Colonic mucosa (tissue), 4 donors: Measurements from ENCODE around the gene TNRC6B. TPM values are rescaled to one million over a fixed set of nuclear protein-coding genes. Genes with fewer than 3 reads are reported as not detected.

Experiments used
- DNase-seq: peaks from one replicate; pipeline ENCODE4 v3.0.0-alpha.2; 2020
- H3K27ac ChIP-seq: fragments of 200-600 bp; one replicate; pipeline ENCODE4 v1.8.0; 2021
- H3K27me3 ChIP-seq: fragments of 200-600 bp; one replicate; pipeline ENCODE4 v1.8.0; 2021
- H3K36me3 ChIP-seq: fragments of 200-600 bp; one replicate; pipeline ENCODE4 v1.8.0; 2021
- H3K4me1 ChIP-seq: fragments of 200-600 bp; one replicate; pipeline ENCODE4 v1.8.0; 2021; ENCODE audit warnings: mild to moderate bottlenecking
- H3K4me3 ChIP-seq: fragments of 200-600 bp; one replicate; pipeline ENCODE4 v1.8.0; 2021
- H3K9ac ChIP-seq, 2 donors: one replicate each; pipeline ENCODE4 v1.7.0; 2013; ENCODE audit warnings: control low read depth in 2 of 2, low read depth in 2 of 2, low read length in 2 of 2
- H3K9me3 ChIP-seq: fragments of 200-600 bp; one replicate; pipeline ENCODE4 v1.8.0; 2021
- intact Hi-C: fragments of 100-400 bp; cut with DNase I; formaldehyde crosslinking; loops from one replicate; pipeline ENCODE4 v1.14.1; 2022
- total RNA-seq, 2 donors: library from RNA; stranded (reverse); fragmentation: NEBNext Ultra II Directional in 1 of 2; extraction: Animal tissue kit (Norgen Biotek cat#: 25700) in 1 of 2; gene quantifications; one replicate each; pipeline ENCODE4 v1.2.1, GENCODE V29; 2021
- TF ChIP-seq, protein P1 (sequence below): fragments of 200-600 bp; IDR thresholded peaks from one replicate; pipeline ENCODE4 v1.8.0; 2022; ENCODE audit warnings: antibody characterized with exemption, mild to moderate bottlenecking
- donor health status: healthy.
- donor health status: DM: no; HTN: no; CAD: no.
- donor health status: DM: no; HTN: no; CAD: no.

Gene TNRC6B
- total RNA-seq, 2 donors from 2014 or later, result 38.7 to 47.4 TPM

DNA sequence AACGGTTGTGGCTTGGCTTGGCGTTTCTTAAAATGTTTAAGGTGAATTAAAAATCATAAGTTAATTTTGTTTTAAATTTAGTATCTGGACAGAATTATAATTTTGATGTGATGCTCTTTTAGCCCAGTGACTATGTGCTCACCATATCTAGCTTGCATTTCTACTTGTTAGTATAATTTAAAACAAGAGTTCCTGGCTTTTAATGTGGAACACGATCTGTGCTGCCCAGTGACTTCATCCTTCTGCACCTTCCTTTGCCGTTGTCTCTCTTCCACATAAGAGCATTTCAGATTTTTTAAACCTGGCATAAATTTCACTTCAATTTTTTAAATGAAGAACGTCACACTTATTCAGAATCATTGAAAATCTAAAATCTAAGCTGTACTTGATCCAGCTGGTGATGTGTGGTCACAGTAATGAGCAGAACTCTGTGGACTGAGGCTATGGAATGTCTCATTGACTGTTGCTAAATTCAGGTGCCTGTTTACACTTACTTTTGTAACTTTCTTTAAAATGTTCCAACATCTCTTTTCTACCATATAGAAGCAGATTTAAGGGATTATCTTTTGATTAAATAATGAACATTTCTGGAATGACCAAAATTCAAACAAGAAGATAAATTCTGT lies 93.1 kb downstream of the TNRC6B start:
- peaks cover 3% of the 10 kb centered on the region for H3K4me1 ChIP-seq
- intact Hi-C loops, result no loop called here
- TF ChIP-seq, protein P1, sequence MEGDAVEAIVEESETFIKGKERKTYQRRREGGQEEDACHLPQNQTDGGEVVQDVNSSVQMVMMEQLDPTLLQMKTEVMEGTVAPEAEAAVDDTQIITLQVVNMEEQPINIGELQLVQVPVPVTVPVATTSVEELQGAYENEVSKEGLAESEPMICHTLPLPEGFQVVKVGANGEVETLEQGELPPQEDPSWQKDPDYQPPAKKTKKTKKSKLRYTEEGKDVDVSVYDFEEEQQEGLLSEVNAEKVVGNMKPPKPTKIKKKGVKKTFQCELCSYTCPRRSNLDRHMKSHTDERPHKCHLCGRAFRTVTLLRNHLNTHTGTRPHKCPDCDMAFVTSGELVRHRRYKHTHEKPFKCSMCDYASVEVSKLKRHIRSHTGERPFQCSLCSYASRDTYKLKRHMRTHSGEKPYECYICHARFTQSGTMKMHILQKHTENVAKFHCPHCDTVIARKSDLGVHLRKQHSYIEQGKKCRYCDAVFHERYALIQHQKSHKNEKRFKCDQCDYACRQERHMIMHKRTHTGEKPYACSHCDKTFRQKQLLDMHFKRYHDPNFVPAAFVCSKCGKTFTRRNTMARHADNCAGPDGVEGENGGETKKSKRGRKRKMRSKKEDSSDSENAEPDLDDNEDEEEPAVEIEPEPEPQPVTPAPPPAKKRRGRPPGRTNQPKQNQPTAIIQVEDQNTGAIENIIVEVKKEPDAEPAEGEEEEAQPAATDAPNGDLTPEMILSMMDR, result no peak
- DNase-seq, result no peak
- no peak overlapping the region for H3K4me3 ChIP-seq
- H3K27me3 ChIP-seq, result no peaks in the 10 kb centered on the region
- H3K9ac ChIP-seq, result no peak overlapping the region
- H3K36me3 ChIP-seq, result no peaks in the 10 kb centered on the region
- no peaks in the 10 kb centered on the region for H3K9me3 ChIP-seq
- H3K27ac ChIP-seq, result no peak overlapping the region

DNA sequence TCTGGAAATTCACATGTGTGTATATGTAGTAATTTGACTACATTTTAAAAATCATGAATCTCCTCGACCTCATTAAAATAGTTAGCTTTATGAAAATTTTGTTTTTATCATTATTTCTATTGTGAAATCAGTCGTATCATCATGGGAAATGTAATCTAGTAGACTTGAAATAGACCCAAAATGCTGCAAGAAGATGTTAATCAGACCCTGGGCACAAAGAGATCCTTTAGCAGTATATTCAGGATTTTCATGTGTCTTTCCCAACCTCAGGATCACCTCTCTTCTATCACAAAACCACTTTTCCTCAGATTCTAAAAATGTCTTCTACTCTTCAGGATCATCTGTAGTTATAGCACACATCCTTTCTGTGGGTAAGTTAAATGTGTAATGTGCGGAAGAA lies 93.7 kb downstream of the TNRC6B start:
- intact Hi-C loops, result no loop called here
- Histone ChIP-seq H3K9me3 (no peaks in the 10 kb centered on the region), H3K27ac (no peak overlapping the region), H3K9ac (no peak overlapping the region), H3K4me3 (no peak overlapping the region), H3K36me3 (no peaks in the 10 kb centered on the region), H3K4me1 (peaks cover 7% of the 10 kb centered on the region), H3K27me3 (no peaks in the 10 kb centered on the region)
- TF ChIP-seq, protein P1, result no peak
- DNase-seq, result no peak

DNA sequence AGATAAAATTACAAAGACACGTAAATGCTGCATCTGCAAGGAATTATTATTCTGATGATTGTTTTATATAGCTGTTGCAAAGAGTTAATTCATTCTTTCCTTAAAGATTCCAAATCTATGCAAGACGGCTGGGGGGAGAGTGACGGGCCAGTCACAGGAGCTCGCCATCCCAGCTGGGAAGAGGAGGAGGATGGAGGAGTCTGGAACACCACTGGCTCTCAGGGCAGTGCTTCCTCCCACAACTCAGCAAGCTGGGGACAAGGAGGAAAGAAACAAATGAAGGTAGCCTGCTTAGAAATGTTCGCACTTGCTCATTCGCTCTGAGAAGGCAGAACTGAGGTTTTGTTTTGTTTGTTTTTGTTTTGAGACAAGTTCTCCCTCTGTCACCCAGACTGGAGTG lies 95.6 kb downstream of the TNRC6B start:
- no peak overlapping the region for H3K9ac ChIP-seq
- TF ChIP-seq, protein P1, result no peak
- H3K36me3 ChIP-seq, result no peaks in the 10 kb centered on the region
- intact Hi-C loops, result no loop called here
- no peaks in the 10 kb centered on the region for H3K27me3 ChIP-seq
- DNase-seq, result no peak
- no peak overlapping the region for H3K4me3 ChIP-seq
- H3K9me3 ChIP-seq, result no peaks in the 10 kb centered on the region
- peaks cover 7% of the 10 kb centered on the region for H3K4me1 ChIP-seq
- no peak overlapping the region for H3K27ac ChIP-seq

DNA sequence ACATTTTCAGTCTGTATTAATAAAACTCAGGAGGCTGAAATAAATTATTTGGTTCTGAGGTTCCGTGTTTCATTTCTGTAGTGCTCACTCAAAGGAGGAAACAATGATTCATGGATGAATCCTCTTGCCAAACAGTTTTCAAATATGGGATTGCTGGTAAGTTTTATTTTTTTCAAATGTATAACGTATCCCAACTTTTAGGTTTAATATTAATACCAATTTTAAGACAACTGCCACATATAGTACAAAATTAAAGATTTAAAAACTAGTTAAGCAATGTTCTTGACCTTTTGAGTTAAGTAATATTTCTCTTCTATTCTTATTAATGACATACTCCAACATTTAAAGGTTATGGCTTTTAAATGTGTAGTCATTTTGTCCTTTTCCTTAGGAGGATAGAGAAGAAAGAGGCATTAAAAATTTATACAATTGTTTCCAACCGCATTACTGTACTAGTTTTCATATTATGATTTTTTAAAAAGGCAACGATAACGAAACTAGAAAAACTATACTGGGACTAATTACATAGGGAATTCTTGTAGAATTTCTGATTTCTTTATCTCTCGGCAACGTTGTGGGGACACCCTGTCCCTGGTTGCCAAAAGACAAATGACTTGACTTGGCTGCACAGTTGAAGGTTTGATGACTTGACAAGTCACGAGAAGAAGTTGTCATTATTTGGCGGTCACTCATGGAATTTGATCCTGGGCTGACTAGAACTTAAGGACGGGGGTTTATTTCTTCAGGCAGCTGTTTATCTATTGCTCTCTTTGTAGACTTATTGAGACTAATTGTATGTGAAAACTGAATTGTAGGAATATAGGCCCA lies 99.5 kb downstream of the TNRC6B start:
- TF ChIP-seq, protein P1, result no peak
- Histone ChIP-seq H3K4me1 (peaks cover 7% of the 10 kb centered on the region), H3K9ac (no peak overlapping the region), H3K4me3 (peak overlapping the region; percentile 1), H3K27ac (peak overlapping the region; percentile 79), H3K36me3 (no peaks in the 10 kb centered on the region), H3K27me3 (no peaks in the 10 kb centered on the region), H3K9me3 (no peaks in the 10 kb centered on the region)
- intact Hi-C loops, result no loop called here
- no peak for DNase-seq

DNA sequence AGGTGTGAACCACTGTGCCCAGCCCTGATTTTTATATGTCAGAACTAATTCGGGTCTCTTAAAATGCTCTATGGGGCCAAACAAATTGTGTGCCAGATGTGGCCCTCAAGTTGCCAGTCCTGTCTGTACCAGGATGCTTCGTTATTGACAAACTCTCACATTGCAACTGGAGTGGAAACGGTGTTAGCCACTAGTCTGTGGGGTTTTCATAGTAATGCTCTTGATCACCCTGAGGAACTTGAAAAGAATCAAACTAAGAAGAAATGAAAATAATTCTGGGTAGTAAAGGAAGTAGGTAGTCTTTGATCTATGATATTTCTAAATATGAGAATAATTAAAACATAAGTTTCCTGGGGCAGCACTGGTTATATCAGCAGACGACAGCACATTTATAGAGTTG lies 101.3 kb downstream of the TNRC6B start:
- DNase-seq, result no peak
- Histone ChIP-seq H3K4me1 (peaks cover 7% of the 10 kb centered on the region), H3K36me3 (no peaks in the 10 kb centered on the region), H3K9ac (no peak overlapping the region), H3K4me3 (no peak overlapping the region), H3K27me3 (no peaks in the 10 kb centered on the region), H3K27ac (no peak overlapping the region), H3K9me3 (no peaks in the 10 kb centered on the region)
- intact Hi-C loops, result no loop called here
- TF ChIP-seq, protein P1, result no peak
